ENCODE data around the gene ACER2. TPM values are rescaled to one million over a fixed set of nuclear protein-coding genes. Genes with fewer than 3 reads are reported as not detected.

ACER2 gene
- total and polyA plus RNA-seq, 2 of the 8 experiments (the other 6 are each of a cell fraction or from before 2014, with no cell fraction given) = 7.4 to 8.8 TPM

GRCh38 chr9:19385786-19386501 is 22.9 kb upstream of the ACER2 start (continued):
- no peak for TF ChIP-seq CBX5 (IDR thresholded peaks at IDR 0.05; ENCODE audit: low read depth, low read length)

Data from H1 (cell line).